Thyroid gland (tissue), 4 donors: ENCODE results near the gene KCNAB2. TPM values are rescaled to one million over a fixed set of nuclear protein-coding genes. Genes with fewer than 3 reads are reported as not detected.

Source experiments
- DNase-seq, 2 donors: peaks; one replicate each; pipeline ENCODE4 v3.0.0-alpha.2; 2019
- H3K27ac ChIP-seq, 3 donors: fragments of 200-600 bp; sonication (generic); 1 replicate in 2 of 3; 2 replicates in 1 of 3; pipeline ENCODE4 v1.5.1; 2016 to 2019; ENCODE audit warnings: mild to moderate bottlenecking in 1 of 3, moderate library complexity in 1 of 3
- H3K27me3 ChIP-seq: fragments of 200-600 bp; sonication (generic); one replicate; pipeline ENCODE4 v1.5.1; 2019
- H3K36me3 ChIP-seq, 2 donors: fragments of 200-600 bp; sonication (generic); one replicate each; pipeline ENCODE4 v1.5.1; 2016 to 2019
- H3K4me1 ChIP-seq, 2 donors: fragments of 200-600 bp; sonication (generic); one replicate each; pipeline ENCODE4 v1.5.1; 2017 to 2019
- H3K4me3 ChIP-seq, 3 donors: fragments of 200-600 bp; sonication (generic); replicated peaks in 1 of 3; 1 replicate in 2 of 3; 2 replicates in 1 of 3; pipeline ENCODE4 v1.5.1; 2016; ENCODE audit warnings: mild to moderate bottlenecking in 1 of 3
- H3K9me3 ChIP-seq: fragments of 200-600 bp; sonication (generic); one replicate; pipeline ENCODE4 v1.5.1; 2017
- POLR2A ChIP-seq, 2 donors: fragments of 450-650 bp; IDR thresholded peaks; one replicate each; pipeline ENCODE4 v1.6.1; 2017; ENCODE audit warnings: antibody characterized with exemption in 2 of 2, mild to moderate bottlenecking in 2 of 2, moderate library complexity in 1 of 2
- WGBS, 2 donors: methylation state at CpG; one replicate each; pipeline ENCODE4 v1.1.5; 2017; 5-methylcytosine and 5-hydroxymethylcytosine counted together
- intact Hi-C: fragments of 100-400 bp; cut with DNase I; formaldehyde crosslinking; loops from one replicate; pipeline ENCODE4 v1.15.1; 2023
- total RNA-seq, 4 donors: library from RNA; depleted of rRNA; stranded (reverse); fragments of >200 nt; gene quantifications; one replicate each; pipeline ENCODE4 v1.2.3, GENCODE V29; 2016
- TF ChIP-seq, protein P1 (sequence below), 6 experiments: fragments of 200-600 bp in 3 of 6; fragments of 450-650 bp in 3 of 6; sonication (generic) in 3 of 6; IDR thresholded peaks; one replicate each; pipeline ENCODE4 v1.5.1; 2016 to 2019; ENCODE audit warnings: antibody characterized with exemption in 6 of 6, mild to moderate bottlenecking in 2 of 6, inconsistent platforms in 1 of 6, moderate library complexity in 1 of 6

The KCNAB2 gene
- total RNA-seq, 4 donors from 2014 or later: 3.1 to 7.3 (median 6.1) TPM

DNA sequence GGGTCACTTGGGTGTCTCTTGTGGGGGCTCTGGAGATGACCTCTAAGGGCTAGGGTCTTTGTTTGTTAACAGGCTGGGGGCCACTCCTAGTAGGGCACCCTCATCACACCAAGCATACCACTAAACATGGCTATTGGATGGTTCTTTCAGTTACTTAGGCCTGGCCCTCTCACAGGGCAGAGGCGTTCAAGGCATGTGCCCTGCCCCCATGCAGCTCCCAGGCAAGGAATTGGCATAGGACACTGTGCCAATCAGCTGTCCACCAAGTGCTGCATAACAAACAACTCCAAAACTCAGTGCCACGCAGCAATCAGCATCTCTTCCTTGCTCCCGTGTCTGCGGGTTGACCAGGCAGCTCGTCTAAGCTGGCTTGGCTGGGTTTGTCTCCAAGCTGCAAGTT, 2.1 kb upstream of the KCNAB2 start:
- 90 to 93% methylated on average over 5 of the region's 5 CpGs for WGBS, 2 donors
- intact Hi-C loops: no loop called here
- no peak for TF ChIP-seq POLR2A (IDR thresholded peaks at IDR 0.05)

DNA sequence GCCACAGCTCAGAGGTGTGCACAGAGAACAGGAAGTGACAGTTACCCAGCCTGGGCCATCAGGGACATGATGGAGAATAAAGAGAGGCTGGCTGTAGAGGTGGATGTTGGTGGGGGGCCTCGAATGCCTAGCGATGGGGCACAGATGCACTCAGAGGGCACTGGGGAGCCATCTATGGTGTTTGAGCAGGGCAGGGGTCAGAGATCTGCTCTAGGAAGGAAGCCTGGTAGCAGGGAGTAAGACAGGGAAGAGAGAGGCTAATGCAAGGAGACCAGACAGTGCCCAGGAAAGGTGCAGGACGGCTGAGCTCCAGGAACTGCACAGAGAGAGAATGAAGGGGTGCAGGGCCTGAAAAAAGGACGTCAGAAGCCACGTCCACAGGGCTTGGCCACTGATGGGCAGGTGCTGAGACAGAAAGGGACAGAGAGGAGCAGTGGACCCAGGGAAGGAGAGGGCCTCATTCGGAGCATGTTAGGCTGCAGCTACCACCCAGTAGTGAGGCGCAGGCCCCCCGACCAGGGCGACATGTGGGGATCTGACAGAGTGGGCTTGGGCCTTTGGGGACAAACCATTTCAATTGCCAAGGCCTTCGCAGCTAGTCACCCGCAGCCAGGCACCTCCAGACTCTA, 1.1 kb upstream of the KCNAB2 start:
- Histone ChIP-seq H3K4me1 (no peaks in the 10 kb centered on the region), H3K27me3 (no peaks in the 10 kb centered on the region), H3K9me3 (no peaks in the 10 kb centered on the region), H3K27ac (no peak overlapping the region), H3K4me3 (no peak overlapping the region), H3K36me3 (no peaks in the 10 kb centered on the region)
- TF ChIP-seq, protein P1, sequence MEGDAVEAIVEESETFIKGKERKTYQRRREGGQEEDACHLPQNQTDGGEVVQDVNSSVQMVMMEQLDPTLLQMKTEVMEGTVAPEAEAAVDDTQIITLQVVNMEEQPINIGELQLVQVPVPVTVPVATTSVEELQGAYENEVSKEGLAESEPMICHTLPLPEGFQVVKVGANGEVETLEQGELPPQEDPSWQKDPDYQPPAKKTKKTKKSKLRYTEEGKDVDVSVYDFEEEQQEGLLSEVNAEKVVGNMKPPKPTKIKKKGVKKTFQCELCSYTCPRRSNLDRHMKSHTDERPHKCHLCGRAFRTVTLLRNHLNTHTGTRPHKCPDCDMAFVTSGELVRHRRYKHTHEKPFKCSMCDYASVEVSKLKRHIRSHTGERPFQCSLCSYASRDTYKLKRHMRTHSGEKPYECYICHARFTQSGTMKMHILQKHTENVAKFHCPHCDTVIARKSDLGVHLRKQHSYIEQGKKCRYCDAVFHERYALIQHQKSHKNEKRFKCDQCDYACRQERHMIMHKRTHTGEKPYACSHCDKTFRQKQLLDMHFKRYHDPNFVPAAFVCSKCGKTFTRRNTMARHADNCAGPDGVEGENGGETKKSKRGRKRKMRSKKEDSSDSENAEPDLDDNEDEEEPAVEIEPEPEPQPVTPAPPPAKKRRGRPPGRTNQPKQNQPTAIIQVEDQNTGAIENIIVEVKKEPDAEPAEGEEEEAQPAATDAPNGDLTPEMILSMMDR (IDR thresholded peaks at IDR 0.05): no peak
- no peak for TF ChIP-seq POLR2A (IDR thresholded peaks at IDR 0.05)
- intact Hi-C loops: no loop called here
- WGBS, 2 donors: 83 to 86% methylated on average over 11 of the region's 11 CpGs
- no peak for DNase-seq

More for the DNA sequence above, 2.1 kb upstream of the KCNAB2 start:
- Histone ChIP-seq H3K36me3 (no peaks in the 10 kb centered on the region), H3K27me3 (no peaks in the 10 kb centered on the region), H3K4me1 (no peaks in the 10 kb centered on the region), H3K27ac (no peak overlapping the region), H3K4me3 (no peak overlapping the region), H3K9me3 (no peaks in the 10 kb centered on the region)
- no peak for DNase-seq

GRCh38 chr1:6045110-6045502, 582 bp upstream of the KCNAB2 start:
- intact Hi-C loops: no loop called here
- WGBS, 2 donors: 70 to 88% methylated on average over 7 to 9 of the region's 9 CpGs
- H3K4me1 ChIP-seq: no peaks in the 10 kb centered on the region
- TF ChIP-seq, protein P1 (IDR thresholded peaks at IDR 0.05): no peak
- no peak for TF ChIP-seq POLR2A (IDR thresholded peaks at IDR 0.05)
- H3K27me3 ChIP-seq: no peaks in the 10 kb centered on the region
- H3K36me3 ChIP-seq: no peaks in the 10 kb centered on the region
- no peak for DNase-seq
- no peak overlapping the region for H3K4me3 ChIP-seq
- no peak overlapping the region for H3K27ac ChIP-seq
- no peaks in the 10 kb centered on the region for H3K9me3 ChIP-seq

DNA sequence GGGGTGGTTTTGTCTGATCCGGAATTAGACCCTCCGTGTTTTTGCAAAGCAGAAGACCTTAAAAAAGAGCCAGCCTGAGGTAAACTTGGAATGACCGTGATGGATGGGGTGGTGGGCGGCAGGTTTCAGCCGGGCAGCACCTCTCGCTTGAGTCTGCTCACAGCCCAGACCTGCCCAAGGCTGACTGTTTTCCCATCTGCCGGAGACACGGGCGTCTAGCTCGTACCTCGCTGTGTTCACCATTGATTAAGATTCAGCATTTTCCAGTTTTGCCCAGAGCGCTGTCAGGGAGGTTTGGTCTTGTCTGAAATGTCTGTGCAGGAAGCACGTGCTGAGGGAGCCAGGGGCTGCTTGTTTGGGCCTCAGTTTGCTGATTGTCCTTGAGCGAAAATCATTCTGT, 591 bp downstream of the KCNAB2 start:
- Histone ChIP-seq H3K27ac (no peak overlapping the region), H3K36me3 (no peaks in the 10 kb centered on the region), H3K4me1 (no peaks in the 10 kb centered on the region), H3K27me3 (no peaks in the 10 kb centered on the region), H3K9me3 (no peaks in the 10 kb centered on the region), H3K4me3 (no peak overlapping the region)
- no peak for DNase-seq
- intact Hi-C loops: no loop called here
- TF ChIP-seq POLR2A (IDR thresholded peaks at IDR 0.05): no peak
- WGBS, 2 donors: 79 to 85% methylated on average over 14 of the region's 14 CpGs

GRCh38 chr1:6048179-6048867, 2.6 kb downstream of the KCNAB2 start:
- 80 to 87% methylated on average over 14 of the region's 14 CpGs for WGBS, 2 donors
- no peak overlapping the region for H3K4me3 ChIP-seq
- TF ChIP-seq, protein P1 (IDR thresholded peaks at IDR 0.05): no peak
- TF ChIP-seq POLR2A (IDR thresholded peaks at IDR 0.05): no peak
- H3K9me3 ChIP-seq: no peaks in the 10 kb centered on the region
- no peaks in the 10 kb centered on the region for H3K27me3 ChIP-seq
- H3K27ac ChIP-seq: no peak overlapping the region
- DNase-seq: no peak
- intact Hi-C loops: no loop called here
- H3K4me1 ChIP-seq: peaks cover 0 to 3% of the 10 kb centered on the region in 2 donors
- H3K36me3 ChIP-seq: no peaks in the 10 kb centered on the region

GRCh38 chr1:6049419-6049818, 3.7 kb downstream of the KCNAB2 start:
- Histone ChIP-seq H3K27me3 (no peaks in the 10 kb centered on the region), H3K36me3 (no peaks in the 10 kb centered on the region), H3K27ac (no peak overlapping the region), H3K4me3 (no peak overlapping the region), H3K4me1 (peaks cover 0 to 3% of the 10 kb centered on the region in 2 donors), H3K9me3 (no peaks in the 10 kb centered on the region)
- intact Hi-C loops: no loop called here
- no peak for TF ChIP-seq POLR2A (IDR thresholded peaks at IDR 0.05)
- TF ChIP-seq, protein P1 (IDR thresholded peaks at IDR 0.05): no peak
- DNase-seq: no peak
- 71 to 88% methylated on average over 6 of the region's 6 CpGs for WGBS, 2 donors
